PC-3 (cell line): ENCODE measurements around the gene BCL11A.

Experiments used
- CTCF ChIP-seq: fragments of 300-600 bp; sonication (generic); conservative IDR thresholded peaks from 2 replicates; pipeline ENCODE4 v1.5.1; 2017; ENCODE audit warnings: antibody characterized with exemption, low read depth, mild to moderate bottlenecking, low read length
- EZH2 ChIP-seq: fragments of 300-600 bp; sonication (generic); IDR thresholded peaks from one replicate; pipeline ENCODE4 v1.6.1; 2017; ENCODE audit warnings: antibody characterized with exemption, mild to moderate bottlenecking, low read length; ENCODE audit not compliant: unreplicated experiment
- EZH2phosphoT487 ChIP-seq: fragments of 300-600 bp; sonication (generic); IDR thresholded peaks from 2 replicates; pipeline ENCODE4 v1.6.1; 2018; ENCODE audit warnings: mild to moderate bottlenecking, antibody characterized with exemption, low read length, borderline replicate concordance

DNA sequence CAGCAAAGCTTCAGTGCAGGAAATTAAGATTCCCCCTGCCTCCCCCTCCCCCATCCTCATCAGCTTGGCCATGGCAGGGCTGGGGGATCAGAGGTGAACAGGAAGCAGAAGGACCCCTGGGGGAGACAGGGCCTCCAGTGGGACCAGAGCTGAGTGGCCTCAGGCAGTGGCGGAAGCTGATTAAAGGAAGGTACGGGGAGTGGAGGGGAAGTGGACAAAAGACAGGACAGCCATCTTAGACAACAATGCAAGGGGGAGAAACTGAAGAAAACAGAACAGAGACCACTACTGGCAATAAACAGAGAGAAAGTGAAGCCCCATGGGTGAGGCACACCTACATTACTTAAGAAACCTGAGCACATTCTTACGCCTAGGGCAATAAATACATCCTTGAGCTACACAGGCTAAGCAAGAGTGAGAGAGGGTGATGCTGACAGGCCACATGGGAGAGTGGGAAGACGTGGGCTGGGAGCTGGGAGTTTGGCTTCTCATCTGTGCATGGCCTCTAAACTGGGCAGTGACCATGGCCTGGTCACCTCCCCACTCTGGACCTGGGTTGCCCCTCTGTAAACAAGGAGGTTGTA lies 59.6 kb downstream of the BCL11A start:
- no peak for TF ChIP-seq CTCF
- no peak for TF ChIP-seq EZH2
- no peak for TF ChIP-seq EZH2phosphoT487
